Keratinocyte (primary cell): ENCODE measurements around the gene SNPH.

Experiments used
- EZH2 ChIP-seq: IDR thresholded peaks from one replicate; pipeline ENCODE4 v1.6.1; 2012; ENCODE audit warnings: inconsistent platforms, mild to moderate bottlenecking, low read length, moderate library complexity
- TF ChIP-seq, protein P1 (sequence below), 3 experiments: IDR thresholded peaks in 1 of 3; conservative IDR thresholded peaks in 1 of 3; optimal IDR thresholded peaks in 1 of 3; 2 replicates in 2 of 3; 3 replicates in 1 of 3; pipeline versions ENCODE3 to v1.5.1; 2011; ENCODE audit warnings: low read length in 3 of 3, mild to moderate bottlenecking in 3 of 3, moderate library complexity in 2 of 3, control low read depth in 1 of 3, inconsistent platforms in 1 of 3; ENCODE audit not compliant: insufficient read depth in 2 of 3; ENCODE audit errors: extremely low read depth in 1 of 3

DNA sequence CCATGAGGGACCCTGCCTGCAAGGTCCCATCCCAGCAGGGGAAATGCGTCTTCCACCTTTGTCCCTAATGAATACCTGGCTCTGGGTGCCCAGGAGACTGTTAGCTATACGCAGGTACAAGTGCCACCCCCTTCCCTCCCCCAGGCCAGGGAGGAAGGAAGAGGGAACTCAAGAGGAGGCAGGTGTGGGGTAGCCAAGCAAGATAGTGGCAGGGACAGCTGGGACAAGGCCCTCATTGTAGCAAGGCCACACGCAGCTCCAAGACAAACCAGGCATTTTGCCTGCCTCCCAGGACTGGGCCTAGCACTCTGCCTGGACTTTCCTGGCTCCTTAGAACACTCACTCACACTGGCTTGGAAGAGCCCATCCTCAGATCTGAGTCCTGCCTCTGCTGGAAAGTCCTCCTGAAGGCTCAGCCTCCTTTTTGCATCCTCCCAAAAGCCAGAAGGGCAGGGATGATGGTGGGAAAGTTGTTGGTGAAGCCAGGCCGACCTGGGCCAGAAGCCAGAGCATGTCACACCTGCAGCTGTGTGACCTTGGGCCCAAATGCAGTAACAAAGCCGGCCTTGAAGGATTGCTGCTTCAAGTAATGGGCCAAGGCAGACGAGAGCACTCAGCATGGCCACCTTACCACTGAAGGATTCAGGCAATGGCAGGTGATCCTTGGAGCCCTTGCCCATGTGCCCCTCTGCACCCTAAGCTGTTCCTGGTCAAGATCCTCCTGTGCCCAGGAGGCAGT is 27.7 kb downstream of the SNPH start:
- TF ChIP-seq, protein P1, sequence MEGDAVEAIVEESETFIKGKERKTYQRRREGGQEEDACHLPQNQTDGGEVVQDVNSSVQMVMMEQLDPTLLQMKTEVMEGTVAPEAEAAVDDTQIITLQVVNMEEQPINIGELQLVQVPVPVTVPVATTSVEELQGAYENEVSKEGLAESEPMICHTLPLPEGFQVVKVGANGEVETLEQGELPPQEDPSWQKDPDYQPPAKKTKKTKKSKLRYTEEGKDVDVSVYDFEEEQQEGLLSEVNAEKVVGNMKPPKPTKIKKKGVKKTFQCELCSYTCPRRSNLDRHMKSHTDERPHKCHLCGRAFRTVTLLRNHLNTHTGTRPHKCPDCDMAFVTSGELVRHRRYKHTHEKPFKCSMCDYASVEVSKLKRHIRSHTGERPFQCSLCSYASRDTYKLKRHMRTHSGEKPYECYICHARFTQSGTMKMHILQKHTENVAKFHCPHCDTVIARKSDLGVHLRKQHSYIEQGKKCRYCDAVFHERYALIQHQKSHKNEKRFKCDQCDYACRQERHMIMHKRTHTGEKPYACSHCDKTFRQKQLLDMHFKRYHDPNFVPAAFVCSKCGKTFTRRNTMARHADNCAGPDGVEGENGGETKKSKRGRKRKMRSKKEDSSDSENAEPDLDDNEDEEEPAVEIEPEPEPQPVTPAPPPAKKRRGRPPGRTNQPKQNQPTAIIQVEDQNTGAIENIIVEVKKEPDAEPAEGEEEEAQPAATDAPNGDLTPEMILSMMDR (optimal IDR thresholded peaks at IDR 0.05 in 1 of 3, IDR thresholded peaks at IDR 0.05 in 1 of 3, conservative IDR thresholded peaks at IDR 0.05 in 1 of 3; ENCODE audit: extremely low read depth in 1 of 3, insufficient read depth in 2 of 3, low read length in 3 of 3) = no peak
- no peak for TF ChIP-seq EZH2
